ENCODE results near the gene MPHOSPH10. TPM values are rescaled to one million over a fixed set of nuclear protein-coding genes. Genes with fewer than 3 reads are reported as not detected.
"Not testable (repeated sequence)": the region's sequence is repeated elsewhere in the genome, so short reads cannot be mapped to it uniquely, and the experiment has no call there.

The MPHOSPH10 gene
- polyA plus RNA-seq, 1 experiment: 7.1 TPM

GRCh38 chr2:71166812-71167211 lies 36.4 kb downstream of the MPHOSPH10 start:
- POLR2A ChIA-PET: no interaction called here
- no peak for DNase-seq (ENCODE audit: low read depth)
- Histone ChIP-seq H3K4me3 (ENCODE audit: low read depth, low read length) (no peak overlapping the region), H3K36me3 (ENCODE audit: control insufficient read depth, insufficient read depth, low read length) (no peaks in the 10 kb centered on the region), H3K27me3 (ENCODE audit: control insufficient read depth, insufficient read depth, low read length) (no peaks in the 10 kb centered on the region; the same call in 1 of the 2 replicates)
- CTCF ChIA-PET: no interaction called here
- TF ChIP-seq, protein P1, sequence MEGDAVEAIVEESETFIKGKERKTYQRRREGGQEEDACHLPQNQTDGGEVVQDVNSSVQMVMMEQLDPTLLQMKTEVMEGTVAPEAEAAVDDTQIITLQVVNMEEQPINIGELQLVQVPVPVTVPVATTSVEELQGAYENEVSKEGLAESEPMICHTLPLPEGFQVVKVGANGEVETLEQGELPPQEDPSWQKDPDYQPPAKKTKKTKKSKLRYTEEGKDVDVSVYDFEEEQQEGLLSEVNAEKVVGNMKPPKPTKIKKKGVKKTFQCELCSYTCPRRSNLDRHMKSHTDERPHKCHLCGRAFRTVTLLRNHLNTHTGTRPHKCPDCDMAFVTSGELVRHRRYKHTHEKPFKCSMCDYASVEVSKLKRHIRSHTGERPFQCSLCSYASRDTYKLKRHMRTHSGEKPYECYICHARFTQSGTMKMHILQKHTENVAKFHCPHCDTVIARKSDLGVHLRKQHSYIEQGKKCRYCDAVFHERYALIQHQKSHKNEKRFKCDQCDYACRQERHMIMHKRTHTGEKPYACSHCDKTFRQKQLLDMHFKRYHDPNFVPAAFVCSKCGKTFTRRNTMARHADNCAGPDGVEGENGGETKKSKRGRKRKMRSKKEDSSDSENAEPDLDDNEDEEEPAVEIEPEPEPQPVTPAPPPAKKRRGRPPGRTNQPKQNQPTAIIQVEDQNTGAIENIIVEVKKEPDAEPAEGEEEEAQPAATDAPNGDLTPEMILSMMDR (IDR thresholded peaks at IDR 0.05; ENCODE audit: insufficient read depth, low read depth, low read length): no peak

- ChIA-PET POLR2A (no interaction called here), CTCF (no interaction called here)
- peaks cover 11% of the 10 kb centered on the region for H3K27me3 ChIP-seq (ENCODE audit: control insufficient read depth, insufficient read depth, low read length)
- H3K4me3 ChIP-seq (ENCODE audit: low read depth, low read length): no peak overlapping the region
- TF ChIP-seq, protein P1 (IDR thresholded peaks at IDR 0.05; ENCODE audit: insufficient read depth, low read depth, low read length): no peak
- DNase-seq (ENCODE audit: low read depth): no peak
- H3K36me3 ChIP-seq (ENCODE audit: control insufficient read depth, insufficient read depth, low read length): no peaks in the 10 kb centered on the region
These were observed 42.7 kb downstream of the MPHOSPH10 start for GRCh38 chr2:71173096-71173495.

- no peaks in the 10 kb centered on the region for H3K36me3 ChIP-seq (ENCODE audit: control insufficient read depth, insufficient read depth, low read length)
- peaks cover 11% of the 10 kb centered on the region for H3K27me3 ChIP-seq (ENCODE audit: control insufficient read depth, insufficient read depth, low read length)
- DNase-seq (ENCODE audit: low read depth): no peak
- TF ChIP-seq, protein P1 (IDR thresholded peaks at IDR 0.05; ENCODE audit: insufficient read depth, low read depth, low read length): no peak
- ChIA-PET CTCF (no interaction called here), POLR2A (no interaction called here)
- H3K4me3 ChIP-seq (ENCODE audit: low read depth, low read length): no peak overlapping the region
These were observed 43.8 kb downstream of the MPHOSPH10 start for GRCh38 chr2:71174207-71174606.

DNA sequence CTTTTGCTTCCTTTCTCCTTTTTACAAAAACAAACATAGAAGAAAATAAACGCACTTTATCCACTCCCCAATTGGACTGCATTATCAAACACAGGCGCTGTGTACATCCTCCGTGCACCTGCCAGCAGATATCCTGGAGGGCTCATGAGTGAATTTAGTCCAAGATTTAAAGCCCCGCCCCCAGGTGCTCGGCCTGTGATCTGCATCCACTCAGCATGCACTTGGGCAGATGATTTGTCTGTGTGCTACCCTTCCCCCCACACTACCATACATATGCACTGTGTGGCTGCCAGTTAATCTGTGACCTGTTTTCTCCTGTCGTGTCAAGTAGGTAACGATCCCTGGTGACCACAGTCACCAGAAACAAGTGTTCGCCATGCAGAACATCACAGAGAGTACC lies 48.4 kb downstream of the MPHOSPH10 start:
- CTCF ChIA-PET; DNase-seq (ENCODE audit: low read depth); H3K36me3 ChIP-seq (ENCODE audit: control insufficient read depth, insufficient read depth, low read length); H3K4me3 ChIP-seq (ENCODE audit: low read depth, low read length); POLR2A ChIA-PET: not testable (repeated sequence)
- peaks cover 11% of the 10 kb centered on the region for H3K27me3 ChIP-seq (ENCODE audit: control insufficient read depth, insufficient read depth, low read length)

GRCh38 chr2:71181316-71181715 lies 50.9 kb downstream of the MPHOSPH10 start:
- POLR2A ChIA-PET: no interaction called here
- TF ChIP-seq, protein P1 (IDR thresholded peaks at IDR 0.05; ENCODE audit: insufficient read depth, low read depth, low read length): no peak
- CTCF ChIA-PET: interaction anchor here (0.6 kb wide), 1 partner anchor 90 kb away, joined by 5 read pairs; no protein-coding TSS in a partner anchor
- Histone ChIP-seq H3K4me3 (ENCODE audit: low read depth, low read length) (no peak overlapping the region), H3K27me3 (ENCODE audit: control insufficient read depth, insufficient read depth, low read length) (peaks cover 7% of the 10 kb centered on the region), H3K36me3 (ENCODE audit: control insufficient read depth, insufficient read depth, low read length) (no peaks in the 10 kb centered on the region)
- no peak for DNase-seq (ENCODE audit: low read depth)

DNA sequence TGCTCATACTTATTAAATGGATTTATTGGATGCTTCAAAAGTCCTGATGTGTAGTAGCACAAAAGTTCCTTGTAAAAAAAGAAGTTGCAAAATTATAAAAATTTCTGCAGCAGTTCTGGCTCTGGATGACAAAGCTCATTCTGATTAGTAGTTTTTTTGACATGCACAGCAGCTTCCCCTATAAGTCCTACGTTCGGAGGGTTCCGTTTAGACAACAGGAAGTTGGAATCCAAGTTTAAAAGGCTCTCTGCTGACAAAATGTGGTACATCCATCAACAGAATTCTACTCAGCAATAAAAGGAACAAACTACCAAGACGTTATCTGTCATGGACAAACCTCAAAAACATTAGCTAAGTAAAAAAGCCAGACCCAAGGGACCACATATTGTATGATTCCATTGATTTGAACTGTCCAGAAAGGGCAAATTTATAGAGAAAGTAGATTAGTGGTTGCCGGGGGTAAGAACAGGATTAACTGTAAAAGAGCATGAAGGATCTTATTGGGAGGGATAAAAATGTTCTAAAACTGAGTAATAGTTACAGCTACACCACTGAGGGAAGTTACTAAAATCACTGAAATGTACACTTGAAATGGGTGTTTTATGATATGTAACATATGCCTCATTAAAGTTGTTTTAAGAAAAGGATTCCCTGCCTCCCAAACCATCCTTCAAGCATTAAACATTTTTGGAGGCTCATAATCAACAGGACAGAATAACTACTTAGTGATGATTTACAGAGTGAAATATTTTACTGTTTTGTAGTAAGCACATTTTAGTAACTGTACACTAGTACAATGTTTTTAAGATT lies 53.1 kb downstream of the MPHOSPH10 start:
- DNase-seq (ENCODE audit: low read depth); H3K4me3 ChIP-seq (ENCODE audit: low read depth, low read length); H3K36me3 ChIP-seq (ENCODE audit: control insufficient read depth, insufficient read depth, low read length); H3K27me3 ChIP-seq (ENCODE audit: control insufficient read depth, insufficient read depth, low read length); POLR2A ChIA-PET: not testable (repeated sequence)
- CTCF ChIA-PET: interaction anchor here (1.3 kb wide), 1 partner anchor 11 kb away, joined by 3 read pairs; no protein-coding TSS in a partner anchor
